Central memory CD4-positive, alpha-beta T cell (primary cell): ENCODE results near the gene SLC25A40.
"Not testable (repeated sequence)": the region's sequence is repeated elsewhere in the genome, so short reads cannot be mapped to it uniquely, and the experiment has no call there.

ENCODE experiments used
- DNase-seq: peaks from one replicate; pipeline ENCODE4 v3.0.0; 2022
- total RNA-seq, 3 experiments: gene quantifications; one replicate each; lab custom pipeline; 2026; lab: John Stamatoyannopoulos, UW

The SLC25A40 gene, protein sequence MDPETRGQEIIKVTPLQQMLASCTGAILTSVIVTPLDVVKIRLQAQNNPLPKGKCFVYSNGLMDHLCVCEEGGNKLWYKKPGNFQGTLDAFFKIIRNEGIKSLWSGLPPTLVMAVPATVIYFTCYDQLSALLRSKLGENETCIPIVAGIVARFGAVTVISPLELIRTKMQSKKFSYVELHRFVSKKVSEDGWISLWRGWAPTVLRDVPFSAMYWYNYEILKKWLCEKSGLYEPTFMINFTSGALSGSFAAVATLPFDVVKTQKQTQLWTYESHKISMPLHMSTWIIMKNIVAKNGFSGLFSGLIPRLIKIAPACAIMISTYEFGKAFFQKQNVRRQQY
- 20.1 to 30.1 (median 21.2) reads per million in 3 experiments for total RNA-seq

DNA sequence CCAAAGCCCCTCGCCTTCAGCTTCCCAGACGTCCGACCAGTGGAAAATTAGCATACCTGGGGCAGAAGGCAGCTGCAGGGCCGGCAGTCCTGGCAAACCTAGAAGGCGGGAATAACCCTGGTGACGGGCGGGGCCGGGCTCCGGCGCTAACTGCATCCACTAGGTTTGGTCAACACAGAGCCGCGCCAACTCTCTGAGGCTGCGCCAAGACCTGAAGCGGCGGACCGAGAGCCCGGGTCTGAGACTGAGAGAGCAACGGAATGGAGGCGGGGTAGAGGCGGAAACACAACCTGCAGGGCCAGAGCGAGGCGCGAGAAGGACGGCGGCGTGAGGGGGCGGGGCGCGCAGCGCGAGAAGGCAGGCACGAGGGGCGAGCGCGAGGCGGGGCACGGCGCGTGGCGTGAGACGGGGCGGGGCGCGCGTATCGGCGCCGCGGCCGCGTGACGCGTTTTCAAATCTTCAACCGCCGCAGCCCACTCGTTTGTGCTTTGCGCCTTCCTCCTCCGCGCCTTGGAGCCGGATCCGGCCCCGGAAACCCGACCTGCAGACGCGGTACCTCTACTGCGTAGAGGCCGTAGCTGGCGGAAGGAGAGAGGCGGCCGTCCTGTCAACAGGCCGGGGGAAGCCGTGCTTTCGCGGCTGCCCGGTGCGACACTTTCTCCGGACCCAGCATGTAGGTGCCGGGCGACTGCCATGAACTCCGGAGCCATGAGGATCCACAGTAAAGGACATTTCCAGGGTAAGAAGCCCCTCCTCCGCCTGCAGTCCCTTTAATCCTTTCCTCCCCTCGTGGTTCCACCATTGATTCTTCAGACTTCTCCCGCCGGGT lies at the start of gene SLC25A40, which contains the start of gene DBF4:
TSS of gene SLC25A40 (minus strand) at position 321 of the 829 bp plus-strand sequence. CDS start 17,633 bp downstream, outside the sequence.
TSS of gene DBF4 (plus strand) at position 454 of the 829 bp plus-strand sequence. CDS start at position 694, 240 bp downstream.
- peak; percentile 94 for DNase-seq

DNA sequence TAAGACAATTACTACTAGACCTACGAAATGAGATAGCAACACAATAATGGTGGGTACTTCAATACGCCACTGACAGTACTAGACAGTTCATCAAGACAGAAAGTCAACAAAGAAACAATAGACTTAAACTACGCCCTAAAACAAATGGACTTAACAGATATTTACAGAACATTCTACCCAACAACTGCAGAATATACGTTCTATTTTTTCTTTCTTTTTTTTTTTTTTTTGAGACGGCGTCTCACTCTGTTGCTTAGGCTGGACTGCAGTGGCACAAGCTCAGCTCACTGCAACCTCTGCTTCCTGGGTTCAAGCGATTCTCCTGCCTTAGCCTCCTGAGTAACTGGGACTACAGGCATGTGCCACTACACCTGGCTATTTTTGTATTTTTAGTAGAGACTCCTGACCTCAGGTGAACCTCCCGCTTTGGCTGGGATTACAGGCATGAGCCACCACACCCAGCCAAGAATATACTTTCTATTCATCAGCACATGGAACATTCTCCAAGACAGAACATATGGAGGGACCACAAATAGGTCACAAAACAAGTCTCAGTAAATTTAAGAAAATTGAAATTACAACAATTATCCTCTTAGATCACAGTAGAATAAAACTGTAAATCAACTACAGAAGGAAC lies 46.7 kb upstream of the SLC25A40 start:
- not testable (repeated sequence) for DNase-seq

DNA sequence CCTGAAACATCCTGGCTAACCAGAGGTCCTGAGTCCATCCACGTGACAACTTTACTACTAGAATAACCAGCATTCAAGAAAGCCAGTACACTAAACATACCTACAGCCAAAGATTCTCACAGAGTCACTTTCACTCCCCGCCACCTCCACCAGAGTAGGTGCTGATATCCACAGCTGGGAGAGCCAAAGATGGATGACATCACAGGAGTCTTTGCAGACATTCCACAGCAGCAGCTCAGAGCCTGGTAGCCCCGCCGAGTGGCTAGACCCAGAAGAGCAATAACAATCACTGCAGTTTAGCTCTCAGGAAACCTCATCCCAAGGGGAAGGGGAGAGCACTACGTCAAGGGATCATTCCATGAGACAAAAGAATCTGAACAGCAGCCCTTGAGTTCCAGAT lies 44.4 kb upstream of the SLC25A40 start:
- no peak for DNase-seq

DNA sequence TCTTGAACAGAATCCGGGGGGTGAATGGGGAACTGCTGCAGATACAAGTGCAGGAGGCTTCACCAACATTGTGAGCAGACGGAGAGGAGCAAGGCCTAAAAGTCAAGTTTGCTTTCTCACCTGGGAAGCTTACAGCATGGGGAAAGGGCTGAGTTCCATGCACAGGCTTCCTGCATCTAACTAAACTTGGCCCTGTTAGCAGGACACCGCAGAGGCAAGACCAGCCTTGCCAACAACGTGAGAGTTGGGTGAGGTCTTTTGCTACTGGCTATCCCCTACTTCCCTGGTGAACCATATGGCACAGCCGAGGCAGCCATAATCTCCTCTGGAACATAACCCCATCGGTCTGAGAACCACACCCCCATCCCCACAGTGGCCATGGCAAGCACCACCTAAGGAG lies 43.7 kb upstream of the SLC25A40 start:
- no peak for DNase-seq

DNA sequence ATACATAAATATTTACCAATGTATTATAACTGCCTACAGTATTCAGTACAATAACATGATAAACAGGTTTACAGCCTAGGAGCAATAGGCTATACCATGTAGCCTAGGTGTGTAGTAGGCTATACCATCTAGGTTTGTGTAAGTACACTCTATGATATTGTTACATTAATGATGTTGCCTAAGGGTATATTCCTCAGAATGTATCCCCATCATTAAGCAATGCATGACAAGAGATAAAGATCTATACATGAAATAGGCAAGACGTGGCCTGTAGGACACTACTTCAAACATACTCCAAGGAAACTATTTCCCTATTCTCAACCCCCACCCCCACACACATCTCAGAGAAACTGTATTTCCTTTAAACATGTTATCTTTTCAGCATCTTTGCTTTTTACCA lies 42.6 kb upstream of the SLC25A40 start:
- no peak for DNase-seq

DNA sequence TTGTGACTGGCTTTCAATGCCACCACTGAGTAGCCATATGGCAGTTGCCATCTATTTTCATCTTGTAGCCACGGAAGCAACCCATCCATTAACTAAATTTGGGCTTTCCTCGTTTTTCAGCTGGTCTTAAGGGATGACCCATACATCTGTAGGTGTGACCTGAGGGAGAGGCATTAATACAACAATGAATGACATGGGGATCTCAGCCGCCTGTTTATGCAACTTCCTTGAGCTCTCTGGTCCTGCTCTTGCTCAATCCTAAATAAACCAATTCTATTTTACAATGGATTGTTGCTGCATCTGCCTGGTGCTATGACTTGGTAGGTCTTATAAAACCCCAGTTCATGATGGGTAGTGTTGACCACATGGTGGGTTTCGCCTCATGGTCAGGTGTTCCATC lies 36.0 kb upstream of the SLC25A40 start:
- no peak for DNase-seq

DNA sequence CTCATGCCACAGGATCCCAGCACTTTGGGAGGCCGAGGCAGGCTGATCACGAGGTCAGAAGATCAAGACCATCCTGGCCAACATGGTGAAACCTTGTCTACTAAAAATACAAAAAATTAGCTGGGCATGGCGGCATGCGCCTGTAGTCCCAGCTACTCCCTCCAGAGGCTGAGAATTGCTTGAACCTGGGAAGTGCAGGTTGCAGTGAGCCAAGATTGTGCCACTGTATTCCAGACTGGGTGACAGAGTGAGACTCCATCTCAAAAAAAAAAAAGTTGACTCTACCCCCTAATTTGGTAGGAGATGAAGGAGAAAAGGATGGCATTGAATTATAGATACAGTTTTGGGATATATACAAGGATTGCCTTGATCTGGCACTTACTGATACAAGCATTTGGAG lies 32.7 kb upstream of the SLC25A40 start:
- DNase-seq = not testable (repeated sequence)

DNA sequence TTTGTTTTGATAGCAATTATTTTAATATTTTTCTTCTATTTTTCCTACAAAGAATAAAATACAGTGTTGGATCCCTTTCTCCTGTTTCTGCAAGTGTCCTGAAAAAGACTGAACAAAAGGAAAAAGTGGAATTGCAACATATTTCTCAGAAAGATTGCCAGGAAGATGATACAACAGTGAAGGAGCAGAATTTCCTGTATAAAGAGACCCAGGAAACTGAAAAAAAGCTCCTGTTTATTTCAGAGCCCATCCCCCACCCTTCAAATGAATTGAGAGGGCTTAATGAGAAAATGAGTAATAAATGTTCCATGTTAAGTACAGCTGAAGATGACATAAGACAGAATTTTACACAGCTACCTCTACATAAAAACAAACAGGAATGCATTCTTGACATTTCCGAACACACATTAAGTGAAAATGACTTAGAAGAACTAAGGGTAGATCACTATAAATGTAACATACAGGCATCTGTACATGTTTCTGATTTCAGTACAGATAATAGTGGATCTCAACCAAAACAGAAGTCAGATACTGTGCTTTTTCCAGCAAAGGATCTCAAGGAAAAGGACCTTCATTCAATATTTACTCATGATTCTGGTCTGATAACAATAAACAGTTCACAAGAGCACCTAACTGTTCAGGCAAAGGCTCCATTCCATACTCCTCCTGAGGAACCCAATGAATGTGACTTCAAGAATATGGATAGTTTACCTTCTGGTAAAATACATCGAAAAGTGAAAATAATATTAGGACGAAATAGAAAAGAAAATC lies 31.2 kb upstream of the SLC25A40 start:
- DNase-seq = not testable (repeated sequence)

DNA sequence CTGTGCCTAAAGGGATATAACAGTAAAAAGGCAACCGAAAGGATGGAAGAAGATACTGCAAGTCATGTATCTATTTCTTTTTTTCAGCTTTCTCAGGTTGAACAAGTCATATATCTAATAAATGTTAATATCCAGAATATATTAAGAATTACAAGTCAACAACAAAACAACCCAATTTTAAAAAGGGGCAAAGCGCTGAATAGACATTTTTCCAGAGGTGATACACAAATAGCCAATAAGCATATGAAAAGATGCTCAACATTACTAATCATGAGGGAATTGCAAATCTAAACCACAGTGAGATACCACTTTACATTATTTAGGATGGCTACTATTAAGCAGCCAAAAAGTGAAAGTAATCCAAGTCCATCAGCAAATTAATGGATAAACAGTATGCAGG lies 23.1 kb upstream of the SLC25A40 start:
- DNase-seq = no peak

DNA sequence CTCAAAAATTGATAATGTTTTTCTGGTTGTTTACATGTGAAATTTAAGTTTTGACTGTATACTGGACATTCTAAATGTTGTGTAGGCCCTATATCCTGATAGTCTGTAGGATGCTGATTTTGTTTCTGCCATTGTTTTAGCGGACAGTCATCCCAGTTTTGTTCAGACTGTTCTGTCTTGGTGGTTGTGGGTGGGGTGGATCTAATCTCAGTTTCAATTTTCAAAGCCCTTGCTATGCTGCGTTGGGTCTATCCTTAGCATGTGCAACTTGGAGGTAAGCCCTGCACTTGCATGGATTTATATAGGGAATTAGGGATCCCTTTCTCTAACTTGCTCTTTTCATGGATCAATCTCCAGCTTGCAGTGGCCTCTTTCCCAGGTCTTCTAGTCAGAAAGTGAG lies 19.2 kb upstream of the SLC25A40 start:
- no peak for DNase-seq

DNA sequence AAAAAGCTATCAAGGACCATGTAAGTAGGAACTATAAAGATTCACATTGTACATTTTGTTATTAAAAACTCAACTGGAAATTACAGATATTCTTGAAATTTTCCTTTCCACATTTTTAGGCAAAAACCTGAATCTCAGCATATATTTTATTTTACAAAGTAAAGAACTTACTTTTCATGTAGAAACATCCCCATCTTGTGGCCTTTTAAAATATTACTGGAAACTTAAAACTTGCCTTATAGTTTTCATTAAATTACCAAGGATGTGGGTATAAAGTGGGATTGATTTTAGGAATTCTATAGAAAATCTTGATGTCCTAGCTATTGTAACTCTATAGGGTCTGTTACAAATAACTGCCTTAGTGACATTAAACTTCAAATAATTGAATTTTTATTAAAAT lies 10.7 kb upstream of the SLC25A40 start:
- peak; percentile 28 for DNase-seq

DNA sequence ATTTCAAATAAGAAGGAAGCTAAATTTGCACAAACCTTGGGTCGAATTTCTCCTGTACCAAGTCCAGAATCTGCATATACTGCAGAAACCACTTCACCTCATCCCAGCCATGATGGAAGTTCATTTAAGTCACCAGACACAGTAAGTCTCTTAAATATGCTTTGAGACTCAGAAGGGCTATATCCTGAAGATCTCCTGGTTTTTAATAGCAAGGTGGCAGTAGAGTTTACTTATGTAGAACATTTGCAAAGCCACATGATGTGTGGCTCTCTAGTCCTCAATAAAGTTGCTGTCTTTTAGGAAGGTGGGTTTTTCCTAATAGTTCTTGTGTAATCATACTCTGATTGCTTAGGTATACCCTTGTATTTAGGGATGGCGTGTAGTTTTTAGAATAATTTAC lies 8.9 kb upstream of the SLC25A40 start:
- DNase-seq = no peak

DNA sequence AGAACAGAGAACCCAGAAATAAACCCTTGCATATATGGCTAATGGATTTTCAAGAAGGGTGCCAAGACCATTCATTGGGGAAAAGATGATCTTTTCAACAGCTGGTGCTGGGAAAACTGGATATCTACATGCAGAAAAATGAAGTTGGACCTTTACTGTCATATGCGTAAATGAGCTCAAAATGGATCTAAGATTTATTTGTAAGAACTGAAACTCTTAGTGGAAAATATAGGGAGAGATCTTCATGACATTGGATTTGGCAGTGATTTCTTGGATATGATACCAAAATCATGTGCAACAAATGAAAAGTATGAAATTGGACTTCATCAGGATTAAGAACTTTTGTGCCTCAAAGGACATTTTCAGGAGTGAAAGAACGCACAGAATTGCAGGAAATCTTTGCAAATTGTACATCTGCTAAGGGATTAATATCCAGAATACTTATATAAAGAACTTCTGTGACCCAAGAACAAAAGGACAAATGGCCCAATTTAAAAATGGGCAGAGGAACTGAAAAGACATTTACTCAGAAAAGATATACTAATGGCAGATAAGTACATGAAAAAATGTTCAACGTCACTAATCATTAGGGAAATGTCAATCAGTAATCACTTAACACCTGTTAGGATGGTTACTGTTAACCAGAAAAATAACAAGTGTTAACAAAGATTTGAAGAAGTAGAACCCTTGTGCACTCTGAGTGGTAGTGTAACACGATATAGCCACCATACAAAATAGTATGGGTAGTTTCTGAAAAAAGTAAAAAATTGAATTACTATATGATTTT lies 6.2 kb upstream of the SLC25A40 start:
- DNase-seq = no peak

DNA sequence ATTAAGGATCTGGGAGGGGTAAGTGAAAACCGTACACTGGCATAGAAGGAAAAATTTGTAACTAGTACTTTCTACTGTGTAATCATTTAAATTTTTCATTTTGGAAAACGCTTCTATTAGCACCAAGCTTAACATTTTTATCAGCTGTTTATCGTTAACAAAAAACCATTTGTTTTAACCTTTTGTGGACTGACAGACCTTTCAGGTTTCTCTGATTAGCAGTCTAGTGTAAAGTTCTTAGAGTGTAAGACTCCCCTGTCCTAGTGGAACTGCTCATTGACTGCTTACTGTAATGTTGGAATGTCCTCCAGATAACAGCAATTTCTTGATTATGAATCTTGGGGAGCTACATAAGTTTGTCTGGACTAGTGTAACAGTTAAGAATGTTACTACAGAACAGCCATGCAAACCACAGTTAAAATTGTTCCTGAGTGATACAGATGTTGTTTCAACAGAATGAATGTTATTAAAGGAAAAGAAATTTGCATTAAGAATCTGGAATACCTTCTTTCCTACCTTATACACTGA lies 2.1 kb upstream of the SLC25A40 start:
- no peak for DNase-seq

DNA sequence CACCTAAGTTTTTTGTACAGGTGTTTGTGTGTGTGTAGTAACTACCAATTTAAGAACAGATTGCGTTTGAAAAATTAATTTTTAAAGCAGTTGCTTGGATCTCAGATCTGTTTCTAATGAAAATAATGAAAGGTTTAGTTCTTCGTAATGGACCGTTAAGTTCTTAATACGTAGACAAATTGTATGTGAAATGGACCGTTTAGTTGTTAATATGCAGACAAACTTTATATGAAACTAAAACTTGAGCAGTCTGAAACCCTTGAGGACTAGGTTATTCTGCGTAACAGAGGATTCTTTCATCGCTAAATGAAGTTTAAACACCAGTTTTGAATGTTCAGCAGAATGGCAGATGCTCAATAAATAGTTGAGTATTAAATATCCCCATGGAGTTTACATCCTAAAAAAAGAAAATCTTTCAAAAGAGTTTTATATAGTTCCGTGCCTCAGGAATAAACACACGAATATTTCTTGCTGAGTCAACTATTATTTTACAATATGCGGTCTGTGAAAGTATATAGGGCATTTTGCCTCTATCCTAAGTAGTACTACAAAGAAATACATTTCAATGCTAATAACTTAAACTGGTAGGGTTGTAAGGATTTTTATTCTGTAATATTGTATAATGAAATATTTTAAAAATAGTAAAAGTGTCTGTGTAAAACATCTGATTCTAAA lies 1.3 kb upstream of the SLC25A40 start:
- DNase-seq = no peak

DNA sequence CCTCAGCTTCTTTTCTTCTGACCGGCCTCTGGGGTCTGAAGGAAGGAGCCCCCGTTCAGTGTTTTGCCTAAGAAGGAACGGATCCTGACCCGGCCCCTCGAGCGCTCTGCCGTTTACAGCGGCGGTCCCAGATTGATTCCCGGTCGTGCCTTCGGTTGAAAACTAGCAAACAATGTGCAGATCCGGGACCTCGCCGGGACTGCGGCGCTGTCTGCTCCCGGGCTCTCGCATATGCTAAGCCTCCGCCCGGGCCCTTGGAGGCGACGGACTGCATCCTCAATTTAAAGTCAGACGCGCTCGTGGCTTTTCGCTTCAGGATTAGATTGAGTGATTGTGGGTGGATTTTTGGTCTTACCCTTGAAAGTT lies 692 bp upstream of the SLC25A40 start:
- no peak for DNase-seq

DNA sequence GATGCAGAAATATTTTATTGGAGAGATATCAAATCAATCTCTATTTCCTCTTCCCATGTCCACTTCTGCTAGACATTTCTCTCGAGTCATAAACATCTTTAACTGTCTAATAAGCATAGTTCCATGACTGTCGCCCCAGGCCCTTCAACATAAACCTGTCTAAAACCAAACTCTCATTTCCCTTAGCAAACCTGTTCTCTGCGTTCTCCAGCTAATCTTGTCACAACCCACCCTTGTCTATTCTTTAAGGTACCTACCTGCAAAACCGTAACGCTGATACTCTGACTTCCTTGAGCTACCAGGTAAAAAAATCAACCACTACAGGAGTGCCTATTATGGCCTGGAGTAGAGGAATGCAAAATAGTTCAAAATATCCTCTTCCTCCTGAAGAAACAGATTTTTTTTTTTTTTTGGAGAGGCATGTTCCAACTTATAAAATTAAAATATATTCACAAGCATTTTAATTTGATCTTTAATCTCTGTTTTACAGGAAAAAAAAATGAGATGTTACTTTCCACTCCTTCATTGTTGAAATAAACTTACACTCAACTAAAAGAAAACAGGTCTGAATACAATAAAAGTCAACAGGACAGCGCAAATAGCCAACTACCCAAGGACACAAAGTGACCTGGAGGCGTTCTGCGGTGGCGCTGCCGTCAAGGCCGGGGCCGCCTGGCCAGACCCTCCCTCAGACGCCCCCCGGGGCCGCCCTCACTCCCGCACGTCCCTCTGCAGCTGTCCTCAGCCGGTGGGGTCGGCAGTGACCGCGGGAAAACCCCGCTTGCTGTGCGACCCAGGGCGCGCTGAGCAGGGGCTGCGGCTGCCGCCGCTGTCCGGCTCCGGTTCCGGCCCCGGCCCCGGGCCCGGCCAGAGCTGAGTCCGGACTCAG lies 765 bp downstream of the SLC25A40 start:
- DNase-seq = peak; percentile 17

DNA sequence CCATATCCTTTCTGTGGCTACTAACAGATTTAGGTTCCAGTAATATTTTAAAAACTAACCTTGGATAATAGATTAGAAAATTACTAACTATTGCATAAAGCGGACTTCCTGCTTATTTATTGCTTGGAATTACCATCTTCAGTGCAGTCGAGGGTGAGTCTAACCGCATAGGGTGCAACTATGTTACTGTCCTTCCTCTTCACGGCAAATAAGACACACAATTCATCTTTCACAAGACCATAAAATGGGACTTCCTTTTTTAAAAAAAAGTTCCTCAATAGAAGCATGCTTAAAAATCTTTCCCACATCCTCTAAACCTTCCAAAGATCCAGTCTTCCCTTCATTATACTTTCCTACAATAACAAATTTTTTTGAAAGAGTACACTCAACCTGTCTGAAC lies 2.1 kb downstream of the SLC25A40 start:
- DNase-seq = no peak

DNA sequence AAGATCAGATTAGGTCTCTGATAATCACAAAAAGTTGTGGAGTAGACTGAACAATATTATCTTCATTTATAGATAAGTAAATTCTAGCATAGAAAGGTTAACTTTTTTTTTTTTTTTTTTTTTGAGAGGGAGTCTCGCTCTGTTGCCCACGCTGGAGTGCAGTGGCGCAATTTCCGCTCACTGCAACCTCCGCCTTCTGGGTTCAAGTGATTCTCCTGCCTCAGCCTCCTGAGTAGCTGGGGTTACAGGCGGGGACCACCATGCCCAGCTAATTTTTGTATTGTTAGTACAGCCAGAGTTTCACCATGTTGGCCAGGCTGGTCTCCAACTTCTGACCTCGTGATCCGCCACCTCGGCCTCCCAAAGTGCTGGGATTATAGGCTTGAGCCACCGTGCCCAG lies 2.8 kb downstream of the SLC25A40 start:
- not testable (repeated sequence) for DNase-seq

DNA sequence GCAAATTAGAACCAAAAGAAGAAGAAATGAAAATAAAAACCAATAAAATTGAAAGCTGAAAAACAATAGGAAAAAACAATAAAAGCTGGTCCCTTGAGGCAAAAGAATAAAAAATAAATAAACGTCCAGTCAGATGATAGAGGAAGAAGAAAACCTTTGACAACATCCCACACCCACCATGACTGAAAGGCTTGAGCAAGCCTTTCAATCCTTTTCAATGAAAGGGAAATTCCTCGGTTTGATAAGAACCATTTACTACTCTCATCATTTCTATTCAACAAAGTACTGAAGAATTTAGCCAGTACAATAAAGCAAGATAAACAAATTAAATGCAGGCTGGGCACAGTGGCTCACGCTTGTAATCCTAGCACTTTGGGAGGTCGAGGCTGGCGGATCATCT lies 3.8 kb downstream of the SLC25A40 start:
- no peak for DNase-seq
